GM19193 (cell line): Measurements from ENCODE around the gene MRPL20.

Experiments used
- POLR2A ChIP-seq: IDR thresholded peaks from 4 replicates; pipeline ENCODE4 v1.6.1; 2011; ENCODE audit not compliant: insufficient read depth, insufficient read length; ENCODE audit errors: extremely low read depth

Gene MRPL20

GRCh38 chr1:1399187-1399871 lies 7.8 kb downstream of the MRPL20 start, which contains the start of gene CCNL2:
TSS of gene CCNL2 (minus strand) at chr1:1399335. CDS start at chr1:1399306, 29 bp downstream.
- peak; percentile 96 for TF ChIP-seq POLR2A

- TF ChIP-seq POLR2A, result no peak
Observed at GRCh38 chr1:1398677-1399186, 8.4 kb downstream of the MRPL20 start.

GRCh38 chr1:1397839-1398523 lies 9.1 kb downstream of the MRPL20 start:
- no peak for TF ChIP-seq POLR2A

- TF ChIP-seq POLR2A, result no peak
Observed at GRCh38 chr1:1395166-1395565, 11.9 kb downstream of the MRPL20 start.

- TF ChIP-seq POLR2A, result no peak
Observed at GRCh38 chr1:1394116-1394515, 13.0 kb downstream of the MRPL20 start.

GRCh38 chr1:1393428-1393827 lies 13.7 kb downstream of the MRPL20 start:
- no peak for TF ChIP-seq POLR2A

GRCh38 chr1:1393014-1393413 lies 14.1 kb downstream of the MRPL20 start:
- TF ChIP-seq POLR2A, result no peak

DNA sequence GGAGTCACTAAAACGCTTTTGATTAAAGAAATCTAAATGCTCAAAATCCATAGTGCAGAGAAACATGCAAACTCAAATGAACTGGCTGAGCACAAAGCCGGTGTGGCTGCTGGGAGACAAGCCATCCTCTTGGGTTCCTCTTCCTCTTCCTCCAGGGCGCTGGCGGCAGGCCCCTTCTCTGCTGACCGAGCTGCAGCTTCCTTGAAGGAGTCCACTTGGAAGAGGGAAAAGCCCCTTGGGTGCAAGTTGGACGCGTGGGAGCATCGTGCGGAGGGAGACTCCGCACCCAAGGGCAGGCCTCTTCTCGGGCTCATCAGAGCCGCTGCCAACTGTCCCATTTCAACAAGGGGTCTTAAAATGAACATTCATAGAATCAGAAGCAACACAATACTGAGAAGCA lies 15.9 kb downstream of the MRPL20 start:
- no peak for TF ChIP-seq POLR2A

- no peak for TF ChIP-seq POLR2A
Observed at GRCh38 chr1:1390675-1391074, 16.4 kb downstream of the MRPL20 start.

DNA sequence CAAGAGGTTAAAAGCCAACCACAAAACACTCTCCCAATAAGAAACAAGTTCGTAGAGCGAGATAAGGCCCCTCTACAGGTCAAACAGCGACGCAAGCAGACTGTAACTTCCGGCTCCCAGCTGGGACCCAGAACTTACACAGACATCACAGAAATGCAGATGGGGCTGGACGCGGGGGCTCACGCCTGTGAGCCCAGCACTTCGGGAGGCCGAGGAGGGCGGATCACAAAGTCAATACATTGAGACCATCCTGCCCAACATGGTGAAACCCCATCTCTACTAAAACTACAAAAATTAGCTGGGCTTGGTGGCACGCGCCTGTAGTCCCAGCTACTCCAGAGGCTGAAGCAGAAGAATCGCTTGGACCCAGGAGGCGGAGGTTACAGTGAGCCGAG lies 19.0 kb downstream of the MRPL20 start:
- no peak for TF ChIP-seq POLR2A

DNA sequence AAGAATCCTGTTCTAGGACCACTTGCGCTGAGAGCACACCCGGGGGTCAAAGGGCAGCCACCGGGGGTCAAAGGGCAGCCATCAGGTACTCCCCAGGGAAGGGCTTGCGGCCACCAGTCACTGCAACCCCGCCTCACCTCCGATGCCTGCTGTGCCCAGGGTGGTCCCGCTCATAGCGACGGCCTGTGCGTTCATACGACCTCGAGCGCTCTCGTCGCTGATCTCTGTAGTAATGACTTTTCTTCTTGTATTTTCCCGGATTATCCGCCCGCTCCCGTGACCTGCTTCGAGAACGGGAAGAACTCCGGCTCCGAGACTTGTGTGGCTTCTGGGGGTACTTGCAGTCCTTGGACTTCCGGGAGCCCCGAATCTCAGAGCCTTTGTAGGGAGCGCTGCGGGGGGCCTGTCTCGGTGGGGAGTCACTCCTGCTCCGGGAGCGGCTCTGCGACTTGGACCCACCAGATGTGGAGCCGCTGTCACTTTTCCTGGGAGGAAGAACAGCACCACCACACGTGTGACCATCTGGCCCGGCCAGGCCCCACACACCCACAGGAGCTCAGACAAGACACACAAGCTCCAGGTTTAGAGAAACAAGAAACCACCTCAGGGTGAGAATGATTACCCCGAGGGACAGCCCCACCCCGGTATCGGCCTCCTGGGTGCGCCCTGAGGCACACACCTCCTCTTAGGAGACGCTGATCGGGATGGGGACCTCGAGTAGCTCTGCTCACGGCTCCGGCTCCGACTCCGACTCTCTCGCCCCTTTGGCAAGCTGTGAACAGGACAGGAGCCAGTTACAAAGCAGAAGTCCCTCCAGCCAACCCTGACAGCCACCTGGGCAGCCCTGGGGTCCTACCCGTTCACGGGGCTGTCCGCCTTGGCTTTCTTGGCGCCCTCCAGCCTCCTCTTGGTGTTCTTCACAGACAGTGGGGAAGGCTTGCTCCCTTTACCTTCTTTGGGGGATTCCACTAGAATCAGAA lies 19.7 kb downstream of the MRPL20 start:
- TF ChIP-seq POLR2A, result no peak

DNA sequence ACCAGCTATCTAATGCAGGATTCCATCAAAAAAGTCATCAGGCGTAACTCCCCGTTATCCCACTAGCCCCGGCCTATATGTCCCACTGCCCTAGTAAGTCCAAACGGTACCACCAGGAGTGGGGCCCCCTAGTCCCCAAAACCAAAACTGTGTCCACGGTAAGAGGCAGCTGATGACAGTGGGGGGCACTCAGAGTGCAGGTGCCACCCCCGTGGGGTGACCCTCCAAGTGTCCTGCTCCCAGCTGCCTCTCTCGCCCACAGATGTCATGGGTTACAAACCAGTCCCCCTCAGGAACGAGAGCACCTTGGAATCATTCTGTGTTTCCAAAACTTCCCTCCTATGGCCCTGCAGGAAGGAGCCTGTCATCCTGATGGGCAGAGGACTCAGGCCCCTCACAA lies 21.2 kb downstream of the MRPL20 start:
- TF ChIP-seq POLR2A, result no peak

- TF ChIP-seq POLR2A, result no peak
Observed at GRCh38 chr1:1381294-1381693, 25.8 kb downstream of the MRPL20 start.

DNA sequence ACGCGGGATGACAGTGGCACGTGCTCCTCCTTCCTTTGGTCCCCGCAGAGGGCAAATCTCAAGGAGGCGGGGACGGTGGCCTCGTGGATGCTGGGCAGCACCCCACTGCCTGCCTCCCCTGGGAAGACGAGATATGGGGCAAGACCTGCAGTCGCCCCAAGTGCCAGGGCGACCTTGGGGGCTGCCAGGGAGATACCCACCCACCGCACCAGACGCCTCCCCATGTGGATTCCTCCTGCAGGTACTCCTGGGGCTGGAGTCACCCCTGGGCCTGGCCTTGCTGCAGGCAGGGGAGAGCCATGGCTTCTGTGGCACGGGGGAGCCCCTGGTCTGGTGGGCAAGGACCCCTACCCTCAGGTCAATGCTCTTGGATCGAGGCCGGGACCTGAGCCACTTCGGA lies 26.2 kb downstream of the MRPL20 start:
- no peak for TF ChIP-seq POLR2A
